GM10248 (cell line): ENCODE measurements around the gene PARD3B.

Experiments used
- CTCF ChIA-PET: fragments of 300-600 bp; sonication (Branson Sonifier 250); formaldehyde crosslinking; extraction: SDS; loops from one replicate; lab custom pipeline; 2021; ENCODE audit warnings: antibody characterized with exemption; lab: Yijun Ruan, JAX
- POLR2A ChIA-PET: fragments of 350-650 bp; sonication (Branson Sonifier 250); formaldehyde crosslinking; extraction: SDS; loops from one replicate; lab custom pipeline; 2020; ENCODE audit warnings: antibody characterized with exemption; lab: Yijun Ruan, JAX
- DNase-seq: peaks from one replicate; pipeline ENCODE4 v3.0.0; 2012; ENCODE audit errors: extremely low spot score
- TF ChIP-seq, protein P1 (sequence below): IDR thresholded peaks from 2 replicates; pipeline ENCODE4 v1.5.1; 2012; ENCODE audit warnings: mild to moderate bottlenecking, low read depth; ENCODE audit errors: extremely low read depth, missing control alignments, control extremely low read depth

The PARD3B gene

GRCh38 chr2:205284334-205284733, 739.1 kb downstream of the PARD3B start:
- TF ChIP-seq, protein P1, sequence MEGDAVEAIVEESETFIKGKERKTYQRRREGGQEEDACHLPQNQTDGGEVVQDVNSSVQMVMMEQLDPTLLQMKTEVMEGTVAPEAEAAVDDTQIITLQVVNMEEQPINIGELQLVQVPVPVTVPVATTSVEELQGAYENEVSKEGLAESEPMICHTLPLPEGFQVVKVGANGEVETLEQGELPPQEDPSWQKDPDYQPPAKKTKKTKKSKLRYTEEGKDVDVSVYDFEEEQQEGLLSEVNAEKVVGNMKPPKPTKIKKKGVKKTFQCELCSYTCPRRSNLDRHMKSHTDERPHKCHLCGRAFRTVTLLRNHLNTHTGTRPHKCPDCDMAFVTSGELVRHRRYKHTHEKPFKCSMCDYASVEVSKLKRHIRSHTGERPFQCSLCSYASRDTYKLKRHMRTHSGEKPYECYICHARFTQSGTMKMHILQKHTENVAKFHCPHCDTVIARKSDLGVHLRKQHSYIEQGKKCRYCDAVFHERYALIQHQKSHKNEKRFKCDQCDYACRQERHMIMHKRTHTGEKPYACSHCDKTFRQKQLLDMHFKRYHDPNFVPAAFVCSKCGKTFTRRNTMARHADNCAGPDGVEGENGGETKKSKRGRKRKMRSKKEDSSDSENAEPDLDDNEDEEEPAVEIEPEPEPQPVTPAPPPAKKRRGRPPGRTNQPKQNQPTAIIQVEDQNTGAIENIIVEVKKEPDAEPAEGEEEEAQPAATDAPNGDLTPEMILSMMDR, result no peak
- CTCF ChIA-PET, result no interaction called here
- no peak for DNase-seq
- POLR2A ChIA-PET, result no interaction called here

- POLR2A ChIA-PET, result no interaction called here
- CTCF ChIA-PET, result interaction anchor here (0.9 kb wide), 1 partner anchor 13 kb away, joined by 3 read pairs; no protein-coding TSS in a partner anchor
- DNase-seq, result no peak
- TF ChIP-seq, protein P1, result no peak
These were observed 742.0 kb downstream of the PARD3B start for GRCh38 chr2:205287316-205287715.

DNA sequence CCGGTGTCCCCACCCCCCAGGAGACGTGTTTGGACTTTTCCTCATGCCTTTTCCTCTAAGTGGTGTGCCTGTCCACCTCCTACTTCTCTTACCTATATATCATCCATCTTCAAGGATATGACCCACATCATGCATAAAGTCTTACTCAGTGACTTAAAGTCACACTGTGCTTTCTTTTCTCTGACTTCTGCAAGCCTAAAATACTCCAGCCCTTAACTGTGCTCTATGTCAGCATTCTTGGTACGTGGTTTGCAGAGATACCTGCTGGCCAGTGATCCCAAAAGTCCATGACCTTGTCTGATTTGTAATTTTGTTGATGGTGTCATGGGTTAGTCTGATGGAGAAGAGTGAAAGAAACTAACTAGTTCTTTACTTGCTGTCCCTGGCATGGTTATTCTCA, 743.4 kb downstream of the PARD3B start:
- CTCF ChIA-PET, result interaction anchor here (1.4 kb wide), 1 partner anchor 34 kb away, joined by 4 read pairs; no protein-coding TSS in a partner anchor
- TF ChIP-seq, protein P1, result no peak
- no peak for DNase-seq
- POLR2A ChIA-PET, result no interaction called here

- DNase-seq, result no peak
- ChIA-PET CTCF (interaction anchor here (1.7 kb wide), 1 partner anchor 10 kb away, joined by 5 read pairs; no protein-coding TSS in a partner anchor), POLR2A (no interaction called here)
- TF ChIP-seq, protein P1, result no peak
These were observed 745.0 kb downstream of the PARD3B start for GRCh38 chr2:205290299-205290698.

DNA sequence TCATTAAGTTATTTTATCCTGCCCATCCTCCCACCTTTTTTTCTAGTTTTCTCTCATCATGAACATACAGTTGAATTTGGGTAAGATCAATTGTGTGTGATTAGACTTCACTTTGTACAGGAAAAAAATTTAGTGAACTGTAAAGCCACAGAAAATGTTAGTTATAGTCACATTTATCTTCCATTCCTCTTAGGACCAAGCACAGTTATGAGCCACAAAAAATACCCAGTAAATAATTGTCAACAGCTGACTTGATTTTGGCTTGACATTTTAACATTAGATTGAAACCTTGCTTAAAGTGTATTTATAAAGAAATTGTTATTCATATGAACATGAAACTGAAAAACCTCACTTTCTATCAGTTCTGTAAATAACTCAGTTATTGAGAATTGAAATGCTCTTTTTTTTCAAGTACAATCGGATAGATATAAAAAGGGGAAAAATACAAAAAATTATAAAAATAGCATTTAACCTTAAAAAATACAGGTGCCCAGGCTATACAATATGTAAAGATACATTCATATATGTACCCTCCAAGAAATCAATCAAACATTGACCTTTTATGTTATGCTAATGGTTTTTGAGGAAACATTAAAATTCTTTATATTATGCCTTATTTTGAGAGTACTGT, 747.5 kb downstream of the PARD3B start:
- ChIA-PET POLR2A (no interaction called here), CTCF (no interaction called here)
- DNase-seq, result no peak
- TF ChIP-seq, protein P1, result no peak

DNA sequence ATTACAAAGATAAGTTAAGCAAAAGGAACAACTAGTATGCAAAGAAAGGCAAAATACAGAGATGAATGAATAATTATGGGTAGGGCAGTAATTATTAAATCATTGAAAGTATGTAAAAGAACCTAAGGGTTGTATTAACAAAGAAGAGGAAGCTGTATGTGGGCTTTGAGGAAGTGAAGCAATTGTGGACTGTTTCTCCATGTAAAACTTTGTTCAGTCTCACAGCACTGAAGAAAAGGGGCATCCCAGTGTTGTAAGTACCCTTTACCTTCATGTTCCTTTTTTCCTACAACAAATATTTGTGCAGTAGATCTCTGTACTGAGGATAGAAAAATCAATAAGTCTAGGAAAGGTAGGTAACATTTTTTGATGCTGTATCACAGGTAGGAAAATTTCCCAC, 748.3 kb downstream of the PARD3B start:
- DNase-seq, result no peak
- TF ChIP-seq, protein P1, result no peak
- CTCF ChIA-PET, result no interaction called here
- POLR2A ChIA-PET, result no interaction called here
